OCI-LY1 (cell line): Measurements from ENCODE around the gene CRYBG3.

ENCODE experiments used
- H2AFZ ChIP-seq: fragments of 200-600 bp; sonication (generic), shearing (Covaris generic); 2 replicates; pipeline ENCODE4 v1.6.0; 2014; ENCODE audit warnings: antibody characterized with exemption, mild to moderate bottlenecking, low read length
- H3F3A ChIP-seq: fragments of 200-600 bp; sonication (generic), shearing (Covaris generic); 2 replicates; pipeline ENCODE4 v1.6.0; 2014; ENCODE audit warnings: mild to moderate bottlenecking, antibody characterized with exemption, low read length, moderate library complexity; ENCODE audit not compliant: insufficient read depth
- H3K27ac ChIP-seq: fragments of 200-600 bp; sonication (generic); 2 replicates; pipeline ENCODE4 v1.5.1; 2014; ENCODE audit warnings: low read length, mixed run types, mild to moderate bottlenecking, low read depth; ENCODE audit not compliant: poor library complexity, severe bottlenecking
- H3K27me3 ChIP-seq: fragments of 200-600 bp; sonication (generic); 2 replicates; pipeline ENCODE4 v1.6.0; 2014; ENCODE audit warnings: antibody characterized with exemption, mild to moderate bottlenecking, low read length, moderate library complexity; ENCODE audit not compliant: insufficient read depth
- H3K36me3 ChIP-seq: fragments of 200-600 bp; sonication (generic); 2 replicates; pipeline ENCODE4 v1.6.1; 2014; ENCODE audit warnings: mild to moderate bottlenecking, antibody characterized with exemption, low read length, moderate library complexity, mixed read lengths; ENCODE audit not compliant: insufficient read depth
- H3K4me1 ChIP-seq: fragments of 200-600 bp; sonication (generic); 2 replicates; pipeline ENCODE4 v1.5.1; 2014; ENCODE audit warnings: mild to moderate bottlenecking, low read length, moderate library complexity; ENCODE audit not compliant: insufficient read depth, severe bottlenecking
- H3K4me2 ChIP-seq: fragments of 200-600 bp; sonication (generic), shearing (Covaris generic); 2 replicates; pipeline ENCODE4 v1.6.1; 2014; ENCODE audit warnings: low read length
- H3K4me3 ChIP-seq: fragments of 200-600 bp; sonication (generic); 2 replicates; pipeline ENCODE4 v1.5.1; 2014; ENCODE audit warnings: low read length, low read depth, mild to moderate bottlenecking, mixed read lengths; ENCODE audit not compliant: poor library complexity, severe bottlenecking
- H3K79me2 ChIP-seq: fragments of 200-600 bp; shearing (Covaris generic); 2 replicates; pipeline ENCODE4 v1.6.1; 2016; ENCODE audit warnings: mixed run types, low read length, mixed read lengths; ENCODE audit not compliant: insufficient read depth
- H3K9ac ChIP-seq: fragments of 200-600 bp; sonication (generic), shearing (Covaris generic); 2 replicates; pipeline ENCODE4 v1.6.1; 2014; ENCODE audit warnings: mild to moderate bottlenecking, low read length, mixed read lengths
- H3K9me2 ChIP-seq: fragments of 200-600 bp; sonication (generic), shearing (Covaris generic); 2 replicates; pipeline ENCODE4 v1.6.1; 2014; ENCODE audit warnings: low read depth, mild to moderate bottlenecking, low read length, mixed read lengths
- H3K9me3 ChIP-seq: fragments of 200-600 bp; shearing (Covaris generic); 2 replicates; pipeline ENCODE4 v1.6.1; 2014; ENCODE audit warnings: low read length, mixed read lengths
- H4K20me1 ChIP-seq: fragments of 200-600 bp; sonication (generic), shearing (Covaris generic); 2 replicates; pipeline ENCODE4 v1.6.0; 2016; ENCODE audit warnings: mild to moderate bottlenecking, low read length; ENCODE audit not compliant: insufficient read depth
- EZH2 ChIP-seq: fragments of 200-600 bp; sonication (generic), shearing (Covaris generic); IDR thresholded peaks from 2 replicates; pipeline ENCODE4 v1.8.0; 2017; ENCODE audit warnings: borderline replicate concordance, mixed run types, mild to moderate bottlenecking, antibody characterized with exemption, low read length, moderate library complexity, mixed read lengths
- TF ChIP-seq, protein P1 (sequence below): fragments of 200-600 bp; sonication (generic), shearing (Covaris generic); IDR thresholded peaks from 2 replicates; pipeline ENCODE4 v1.5.1; 2017; ENCODE audit warnings: mild to moderate bottlenecking, antibody characterized with exemption, low read length, moderate library complexity, mixed read lengths

Gene CRYBG3

DNA sequence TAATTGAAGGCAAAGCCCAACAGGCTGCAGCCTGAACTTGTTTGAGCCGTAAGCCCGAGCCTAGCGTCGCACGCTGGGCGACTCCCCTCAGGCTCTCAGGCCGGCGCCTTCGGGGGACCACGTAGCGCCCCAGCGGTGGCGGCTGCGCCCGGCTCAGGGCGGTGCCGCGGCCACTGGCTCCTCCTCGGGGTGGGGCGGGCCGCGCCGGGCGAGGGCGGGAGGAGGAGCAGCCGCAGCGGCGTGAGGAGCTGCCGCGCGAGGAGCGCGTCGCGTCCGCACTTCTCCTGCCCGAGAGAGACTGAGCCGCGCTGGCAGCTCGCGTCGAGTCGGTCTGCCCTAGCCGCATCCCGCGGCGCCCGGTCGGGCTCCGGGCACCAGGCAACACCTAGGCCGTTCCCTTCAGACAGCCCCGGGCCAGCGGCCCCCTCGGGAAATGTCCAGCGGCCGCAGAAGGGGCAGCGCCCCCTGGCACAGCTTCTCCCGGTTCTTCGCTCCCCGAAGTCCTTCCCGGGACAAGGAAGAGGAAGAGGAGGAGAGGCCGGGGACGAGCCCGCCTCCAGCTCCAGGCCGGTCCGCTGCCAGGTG, at the start of gene CRYBG3:
Gene CRYBG3 (plus strand): TSS at position 238 of the 585 bp plus-strand sequence. CDS start 196 bp downstream, at position 434.
- Histone ChIP-seq H3F3A (no peaks in the 10 kb centered on the region), H3K79me2 (no peaks in the 10 kb centered on the region), H2AFZ (peak within 1 kb of the TSS; percentile 36; the same call in 1 of the 2 replicates), H4K20me1 (no peaks in the 10 kb centered on the region), H3K9me3 (no peaks in the 10 kb centered on the region), H3K27me3 (peaks cover 5% of the 10 kb centered on the region; the same call in 1 of the 2 replicates), H3K27ac (no peak within 1 kb of the TSS), H3K4me3 (peak within 1 kb of the TSS; percentile 65), H3K9me2 (no peaks in the 10 kb centered on the region), H3K36me3 (no peaks in the 10 kb centered on the region), H3K4me2 (peak within 1 kb of the TSS; percentile 94), H3K9ac (peak within 1 kb of the TSS; percentile 62), H3K4me1 (peaks cover 15% of the 10 kb centered on the region)
- TF ChIP-seq EZH2, result no peak
- TF ChIP-seq, protein P1, sequence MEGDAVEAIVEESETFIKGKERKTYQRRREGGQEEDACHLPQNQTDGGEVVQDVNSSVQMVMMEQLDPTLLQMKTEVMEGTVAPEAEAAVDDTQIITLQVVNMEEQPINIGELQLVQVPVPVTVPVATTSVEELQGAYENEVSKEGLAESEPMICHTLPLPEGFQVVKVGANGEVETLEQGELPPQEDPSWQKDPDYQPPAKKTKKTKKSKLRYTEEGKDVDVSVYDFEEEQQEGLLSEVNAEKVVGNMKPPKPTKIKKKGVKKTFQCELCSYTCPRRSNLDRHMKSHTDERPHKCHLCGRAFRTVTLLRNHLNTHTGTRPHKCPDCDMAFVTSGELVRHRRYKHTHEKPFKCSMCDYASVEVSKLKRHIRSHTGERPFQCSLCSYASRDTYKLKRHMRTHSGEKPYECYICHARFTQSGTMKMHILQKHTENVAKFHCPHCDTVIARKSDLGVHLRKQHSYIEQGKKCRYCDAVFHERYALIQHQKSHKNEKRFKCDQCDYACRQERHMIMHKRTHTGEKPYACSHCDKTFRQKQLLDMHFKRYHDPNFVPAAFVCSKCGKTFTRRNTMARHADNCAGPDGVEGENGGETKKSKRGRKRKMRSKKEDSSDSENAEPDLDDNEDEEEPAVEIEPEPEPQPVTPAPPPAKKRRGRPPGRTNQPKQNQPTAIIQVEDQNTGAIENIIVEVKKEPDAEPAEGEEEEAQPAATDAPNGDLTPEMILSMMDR, result 0 out of 2 replicates have a peak, but pooled peaks have one; percentile 6

DNA sequence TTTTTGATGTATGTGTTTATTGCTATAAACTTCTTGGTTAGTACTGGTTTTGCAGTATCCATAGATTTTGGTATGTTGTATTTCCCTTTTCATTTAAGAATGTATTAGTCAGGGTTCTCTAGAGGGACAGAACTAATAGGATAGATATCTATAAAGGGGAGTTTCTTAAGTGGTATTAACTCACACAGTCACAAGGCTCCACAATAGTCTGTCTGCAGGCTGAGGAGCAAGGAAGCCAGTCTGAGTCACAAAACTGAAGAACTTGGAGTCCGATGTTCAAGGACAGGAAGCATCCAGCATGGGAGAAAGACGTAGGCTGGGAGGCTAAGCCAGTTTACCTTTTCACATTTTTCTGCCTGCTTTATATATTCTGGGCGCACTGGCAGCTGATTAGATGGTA, 48.9 kb upstream of the CRYBG3 start:
- Histone ChIP-seq H3K9me3 (0 out of 2 replicates have a peak, but pooled peaks cover 3% of the 10 kb centered on the region), H3K4me1 (no peaks in the 10 kb centered on the region), H3K27me3 (no peaks in the 10 kb centered on the region), H2AFZ (no peak overlapping the region), H4K20me1 (no peaks in the 10 kb centered on the region), H3K9me2 (no peaks in the 10 kb centered on the region), H3K4me3 (no peak overlapping the region), H3K4me2 (no peak overlapping the region), H3K79me2 (no peaks in the 10 kb centered on the region), H3K9ac (no peak overlapping the region), H3K27ac (no peak overlapping the region), H3K36me3 (peaks cover 12% of the 10 kb centered on the region; the same call in 1 of the 2 replicates), H3F3A (no peaks in the 10 kb centered on the region)
- no peak for TF ChIP-seq EZH2
- TF ChIP-seq, protein P1, result no peak

DNA sequence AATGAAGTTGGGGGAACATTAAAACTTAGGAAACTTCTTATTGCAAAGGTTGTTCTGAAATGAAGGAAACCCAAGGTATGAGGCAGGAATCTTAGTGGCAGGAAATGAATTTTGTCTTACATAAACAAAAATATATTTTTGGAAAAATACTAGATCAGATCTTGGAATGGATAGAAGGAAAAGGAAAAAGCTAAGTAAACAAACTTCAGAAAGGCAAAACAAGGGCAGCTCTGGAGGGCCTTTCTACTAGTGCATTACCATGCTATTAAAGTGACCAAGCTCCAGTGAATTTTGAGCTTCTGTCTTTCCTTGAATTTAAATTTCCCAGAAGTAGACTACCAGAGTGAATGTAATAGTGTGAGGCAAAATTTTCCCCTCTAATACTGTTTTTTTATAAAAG, 43.7 kb upstream of the CRYBG3 start:
- no peak overlapping the region for H2AFZ ChIP-seq
- H3K9ac ChIP-seq, result no peak overlapping the region
- H3F3A ChIP-seq, result no peaks in the 10 kb centered on the region
- H3K27ac ChIP-seq, result no peak overlapping the region
- H3K36me3 ChIP-seq, result no peaks in the 10 kb centered on the region
- no peaks in the 10 kb centered on the region for H3K79me2 ChIP-seq
- TF ChIP-seq EZH2, result no peak
- TF ChIP-seq, protein P1, result no peak
- no peaks in the 10 kb centered on the region for H3K9me2 ChIP-seq
- H3K27me3 ChIP-seq, result no peaks in the 10 kb centered on the region
- no peaks in the 10 kb centered on the region for H3K4me1 ChIP-seq
- no peaks in the 10 kb centered on the region for H4K20me1 ChIP-seq
- no peak overlapping the region for H3K4me2 ChIP-seq
- no peaks in the 10 kb centered on the region for H3K9me3 ChIP-seq
- H3K4me3 ChIP-seq, result no peak overlapping the region
